ENCODE measurements around the gene ABCA12.
"Not testable (repeated sequence)": the region's sequence is repeated elsewhere in the genome, so short reads cannot be mapped to it uniquely, and the experiment has no call there.

Gene ABCA12

GRCh38 chr2:215138479-215138878, at the start of gene ABCA12:
Gene ABCA12, minus strand, starts transcription at chr2:215138626. Its CDS starts 418 bp downstream, at chr2:215138208.
- peak; percentile 36 for DNase-seq

- DNase-seq: no peak
These were observed 49.7 kb upstream of the ABCA12 start for GRCh38 chr2:215188078-215188477.

GRCh38 chr2:215186021-215186420, 47.6 kb upstream of the ABCA12 start:
- DNase-seq: no peak

GRCh38 chr2:215178121-215178520, 39.7 kb upstream of the ABCA12 start:
- DNase-seq: no peak

- no peak for DNase-seq
These were observed 33.4 kb upstream of the ABCA12 start for GRCh38 chr2:215171796-215172195.

- DNase-seq: no peak
These were observed 32.7 kb upstream of the ABCA12 start for GRCh38 chr2:215171151-215171550.

- not testable (repeated sequence) for DNase-seq
These were observed 28.1 kb upstream of the ABCA12 start for GRCh38 chr2:215166505-215166904.

- not testable (repeated sequence) for DNase-seq
These were observed 24.9 kb upstream of the ABCA12 start for GRCh38 chr2:215163319-215163718.

GRCh38 chr2:215161301-215161829, 22.9 kb upstream of the ABCA12 start:
- no peak for DNase-seq

GRCh38 chr2:215160081-215160480, 21.7 kb upstream of the ABCA12 start:
- DNase-seq: no peak

- DNase-seq: no peak
These were observed 18.0 kb upstream of the ABCA12 start for GRCh38 chr2:215156453-215156852.

- DNase-seq: no peak
These were observed 11.5 kb upstream of the ABCA12 start for GRCh38 chr2:215149894-215150293.

- no peak for DNase-seq
These were observed 11.1 kb upstream of the ABCA12 start for GRCh38 chr2:215149486-215149885.

GRCh38 chr2:215149060-215149459, 10.6 kb upstream of the ABCA12 start:
- no peak for DNase-seq

- no peak for DNase-seq
These were observed 7.2 kb upstream of the ABCA12 start for GRCh38 chr2:215145611-215146010.

- no peak for DNase-seq
These were observed 5.9 kb upstream of the ABCA12 start for GRCh38 chr2:215144106-215144875.

- no peak for DNase-seq
These were observed 5.0 kb upstream of the ABCA12 start for GRCh38 chr2:215143458-215143857.

GRCh38 chr2:215141706-215142105, 3.3 kb upstream of the ABCA12 start:
- no peak for DNase-seq

GRCh38 chr2:215140166-215140707, 1.8 kb upstream of the ABCA12 start:
- no peak for DNase-seq

- no peak for DNase-seq
These were observed 585 bp downstream of the ABCA12 start for GRCh38 chr2:215137741-215138340.

- no peak for DNase-seq
These were observed 1.1 kb downstream of the ABCA12 start for GRCh38 chr2:215137329-215137686.

- no peak for DNase-seq
These were observed 1.6 kb downstream of the ABCA12 start for GRCh38 chr2:215136669-215137328.

GRCh38 chr2:215120401-215120800, 18.0 kb downstream of the ABCA12 start:
- no peak for DNase-seq

- DNase-seq: no peak
These were observed 18.6 kb downstream of the ABCA12 start for GRCh38 chr2:215119847-215120246.

All from NCI-H774 (cell line).